DOHH2 (cell line): ENCODE measurements around the gene CDK9.

ENCODE experiments used
- H3F3A ChIP-seq: fragments of 200-600 bp; sonication (generic), shearing (Covaris generic); 2 replicates; pipeline ENCODE4 v1.6.0; 2016; ENCODE audit warnings: antibody characterized with exemption, mild to moderate bottlenecking; ENCODE audit not compliant: control insufficient read depth, insufficient read depth
- H3K27ac ChIP-seq: fragments of 200-600 bp; sonication (generic); 2 replicates; pipeline ENCODE4 v1.5.1; 2014; ENCODE audit warnings: low read depth, mild to moderate bottlenecking, low read length, moderate library complexity
- H3K27me3 ChIP-seq: fragments of 200-600 bp; sonication (generic); 2 replicates; pipeline ENCODE4 v1.6.1; 2014; ENCODE audit warnings: mild to moderate bottlenecking, low read length, mixed read lengths; ENCODE audit not compliant: control insufficient read depth
- H3K36me3 ChIP-seq: fragments of 200-600 bp; sonication (generic); 2 replicates; pipeline ENCODE4 v1.6.1; 2014; ENCODE audit warnings: mild to moderate bottlenecking, low read length, moderate library complexity, mixed read lengths; ENCODE audit not compliant: control insufficient read depth
- H3K4me1 ChIP-seq: fragments of 200-600 bp; sonication (generic); 2 replicates; pipeline ENCODE4 v1.6.1; 2014; ENCODE audit warnings: mild to moderate bottlenecking, low read length, mixed read lengths; ENCODE audit not compliant: control insufficient read depth
- H3K4me2 ChIP-seq: fragments of 200-600 bp; sonication (generic); 2 replicates; pipeline ENCODE4 v1.6.0; 2014; ENCODE audit warnings: mild to moderate bottlenecking, low read length, moderate library complexity
- H3K4me3 ChIP-seq: fragments of 200-600 bp; sonication (generic); 2 replicates; pipeline ENCODE4 v1.5.1; 2014; ENCODE audit warnings: mild to moderate bottlenecking, low read length, mixed read lengths
- H3K79me2 ChIP-seq: fragments of 200-600 bp; sonication (generic); 2 replicates; pipeline ENCODE4 v1.6.1; 2014; ENCODE audit warnings: mild to moderate bottlenecking, low read length, mixed read lengths; ENCODE audit not compliant: control insufficient read depth
- H3K9me2 ChIP-seq: fragments of 200-600 bp; sonication (generic); replicated peaks from 2 replicates; pipeline ENCODE4 v1.6.1; 2014; ENCODE audit warnings: mild to moderate bottlenecking, low read length, mixed read lengths; ENCODE audit not compliant: control insufficient read depth
- H3K9me3 ChIP-seq: fragments of 200-600 bp; sonication (generic); 2 replicates; pipeline ENCODE4 v1.6.1; 2014; ENCODE audit warnings: antibody characterized with exemption, low read length, mixed read lengths; ENCODE audit not compliant: control insufficient read depth, insufficient read depth
- H4K20me1 ChIP-seq: fragments of 200-600 bp; sonication (generic); 2 replicates; pipeline ENCODE4 v1.6.0; 2014; ENCODE audit warnings: low read depth, mild to moderate bottlenecking, antibody characterized with exemption, low read length, moderate library complexity; ENCODE audit not compliant: control insufficient read depth, insufficient read depth
- CTCF ChIP-seq: fragments of 200-600 bp; sonication (generic); IDR thresholded peaks from one replicate; pipeline ENCODE4 v1.5.1; 2014; ENCODE audit warnings: antibody characterized with exemption, mild to moderate bottlenecking, low read depth, low read length; ENCODE audit not compliant: poor library complexity, severe bottlenecking
- EZH2phosphoT487 ChIP-seq: fragments of 200-600 bp; sonication (generic); IDR thresholded peaks from 2 replicates; pipeline ENCODE4 v1.6.1; 2017; ENCODE audit warnings: borderline replicate concordance, mild to moderate bottlenecking, antibody characterized with exemption, low read length, moderate library complexity, mixed read lengths

CDK9 gene

DNA sequence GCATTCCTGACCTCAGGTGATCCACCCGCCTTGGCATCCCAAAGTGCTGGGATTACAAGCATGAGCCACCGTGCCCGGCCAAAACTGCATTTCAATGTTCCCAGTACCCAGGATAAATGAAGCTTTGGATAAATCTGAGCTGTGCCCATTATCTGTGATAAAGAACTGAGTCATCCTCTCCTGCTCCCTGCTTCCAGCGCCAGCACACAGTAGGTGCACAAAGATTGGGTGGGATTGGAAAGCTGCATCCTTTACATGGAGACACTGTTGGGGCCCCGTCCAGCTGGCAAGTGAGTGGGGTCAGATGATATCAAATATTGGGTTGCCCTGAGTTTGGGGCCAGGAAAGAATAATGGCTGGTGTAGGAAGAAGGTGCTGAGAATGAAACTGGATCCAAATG lies 24.8 kb upstream of the CDK9 start:
- Histone ChIP-seq H3K36me3 (no peaks in the 10 kb centered on the region; the same call in 1 of the 2 replicates), H3K9me3 (no peaks in the 10 kb centered on the region), H3K4me1 (no peaks in the 10 kb centered on the region), H3K4me2 (no peak overlapping the region), H3K4me3 (no peak overlapping the region), H4K20me1 (no peaks in the 10 kb centered on the region; the same call in 1 of the 2 replicates), H3F3A (no peaks in the 10 kb centered on the region), H3K9me2 (no peaks in the 10 kb centered on the region), H3K27me3 (no peaks in the 10 kb centered on the region), H3K27ac (no peak overlapping the region), H3K79me2 (no peaks in the 10 kb centered on the region)
- TF ChIP-seq EZH2phosphoT487 = no peak

DNA sequence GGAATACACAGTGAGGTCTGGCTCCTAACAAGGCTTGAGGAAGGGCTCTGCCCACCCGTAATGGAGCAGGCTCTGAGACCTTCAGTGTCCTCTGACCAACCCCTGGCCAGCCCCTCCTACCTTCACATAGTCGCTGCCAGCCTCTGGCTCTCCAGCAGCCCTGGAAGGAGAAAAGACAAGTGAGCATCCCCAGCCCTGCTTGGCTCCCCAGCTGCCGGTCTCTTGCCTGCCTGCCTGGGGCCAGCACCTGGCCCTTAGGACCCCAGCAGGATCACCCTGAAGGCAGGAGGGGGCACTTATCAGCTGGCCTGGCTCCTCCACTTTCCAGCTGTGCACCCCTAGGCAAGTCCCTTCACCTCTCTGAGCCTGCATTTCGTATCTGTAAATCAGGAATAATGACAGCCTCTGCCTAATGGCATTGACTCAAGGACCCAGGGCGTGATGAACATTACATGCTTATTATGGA lies 24.3 kb upstream of the CDK9 start:
- Histone ChIP-seq H3K4me2 (no peak overlapping the region), H4K20me1 (no peaks in the 10 kb centered on the region; the same call in 1 of the 2 replicates), H3F3A (no peaks in the 10 kb centered on the region)

DNA sequence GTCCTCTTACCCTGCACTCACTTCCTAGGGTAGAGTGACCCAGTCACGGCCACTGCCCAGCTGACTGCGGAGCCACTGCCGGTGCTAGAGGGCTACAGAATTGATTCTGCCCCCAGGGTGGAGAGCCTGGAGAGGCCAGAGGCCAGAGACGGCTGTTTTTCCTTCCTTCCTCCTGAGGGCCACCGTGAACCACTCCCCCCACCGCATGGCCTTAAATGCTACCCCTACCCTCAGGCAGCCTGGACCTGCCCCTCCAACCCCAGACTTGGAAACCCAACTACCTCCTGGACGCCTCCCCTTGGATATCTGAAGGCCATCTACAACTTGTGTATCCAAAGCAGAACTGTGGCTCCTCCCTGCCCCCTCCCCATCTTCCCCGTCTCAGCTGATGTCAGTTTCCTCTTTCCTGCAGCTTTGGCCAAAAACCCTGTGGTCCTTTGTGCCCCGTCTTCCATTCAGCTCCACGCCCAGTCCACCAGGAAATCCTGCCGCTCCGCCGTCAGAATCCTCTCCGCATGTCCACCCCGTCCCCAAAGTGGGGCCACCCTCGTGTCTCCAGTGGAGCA lies 23.6 kb upstream of the CDK9 start:
- Histone ChIP-seq H3K9me2 (no peaks in the 10 kb centered on the region), H3K27ac (no peak overlapping the region), H3K4me2 (no peak overlapping the region), H3K9me3 (no peaks in the 10 kb centered on the region), H3F3A (no peaks in the 10 kb centered on the region), H4K20me1 (no peaks in the 10 kb centered on the region; the same call in 1 of the 2 replicates), H3K36me3 (peaks cover 4% of the 10 kb centered on the region; the same call in 1 of the 2 replicates), H3K4me1 (peaks cover under 1% of the 10 kb centered on the region), H3K27me3 (no peaks in the 10 kb centered on the region), H3K4me3 (no peak overlapping the region), H3K79me2 (no peaks in the 10 kb centered on the region)
- TF ChIP-seq CTCF = no peak
- TF ChIP-seq EZH2phosphoT487 = no peak

More for the DNA sequence above, 24.3 kb upstream of the CDK9 start:
- H3K36me3 ChIP-seq = no peaks in the 10 kb centered on the region; the same call in 1 of the 2 replicates
- TF ChIP-seq CTCF (no peak), EZH2phosphoT487 (no peak)
- H3K27me3 ChIP-seq = no peaks in the 10 kb centered on the region
- no peak overlapping the region for H3K4me3 ChIP-seq
- no peaks in the 10 kb centered on the region for H3K9me3 ChIP-seq
- H3K79me2 ChIP-seq = no peaks in the 10 kb centered on the region
- no peaks in the 10 kb centered on the region for H3K9me2 ChIP-seq
- H3K4me1 ChIP-seq = no peaks in the 10 kb centered on the region
- no peak overlapping the region for H3K27ac ChIP-seq

GRCh38 chr9:127763918-127764384 lies 21.9 kb upstream of the CDK9 start:
- no peaks in the 10 kb centered on the region for H3F3A ChIP-seq
- H3K9me3 ChIP-seq = no peaks in the 10 kb centered on the region
- no peak overlapping the region for H3K4me2 ChIP-seq
- H3K27ac ChIP-seq = no peak overlapping the region
- no peak for TF ChIP-seq EZH2phosphoT487
- TF ChIP-seq CTCF = peak; percentile 69
- H3K36me3 ChIP-seq = peaks cover 15% of the 10 kb centered on the region
- peaks cover 14% of the 10 kb centered on the region for H3K4me1 ChIP-seq
- H4K20me1 ChIP-seq = no peaks in the 10 kb centered on the region; the same call in 1 of the 2 replicates
- no peaks in the 10 kb centered on the region for H3K27me3 ChIP-seq
- no peak overlapping the region for H3K4me3 ChIP-seq
- H3K79me2 ChIP-seq = peaks cover 3% of the 10 kb centered on the region
- no peaks in the 10 kb centered on the region for H3K9me2 ChIP-seq
